HepG2 (cell line): ENCODE data around the gene ATP6V0E2. TPM values are rescaled to one million over a fixed set of nuclear protein-coding genes. Genes with fewer than 3 reads are reported as not detected.

ENCODE experiments used
- AFF4 ChIP-seq: sonication (generic); formaldehyde crosslinking; IDR thresholded peaks from 2 replicates; pipeline ENCODE4 v1.4.0; 2020; ENCODE audit warnings: missing genetic modification reagents
- CHD2 ChIP-seq: IDR thresholded peaks from 2 replicates; pipeline ENCODE4 v1.6.1; 2011; ENCODE audit warnings: low read depth, low read length, improper control_type of control experiment
- FLYWCH1 ChIP-seq: sonication (generic); formaldehyde crosslinking; IDR thresholded peaks from 2 replicates; pipeline ENCODE4 v1.8.1; 2023; ENCODE audit warnings: mild to moderate bottlenecking, missing genetic modification reagents
- MTA1 ChIP-seq: sonication (generic); formaldehyde crosslinking; IDR thresholded peaks from 2 replicates; pipeline ENCODE4 v1.4.0; 2020; ENCODE audit warnings: missing genetic modification reagents, mild to moderate bottlenecking, borderline replicate concordance
- PHF8 ChIP-seq: sonication (generic); formaldehyde crosslinking; IDR thresholded peaks from 2 replicates; pipeline ENCODE4 v1.5.0; 2020; ENCODE audit warnings: missing genetic modification reagents
- RARA ChIP-seq: IDR thresholded peaks from 2 replicates; pipeline ENCODE4 v1.6.1; 2016; ENCODE audit warnings: missing genetic modification reagents, missing compliant biosample characterization
- SSRP1 ChIP-seq: IDR thresholded peaks from 2 replicates; pipeline ENCODE4 v1.6.1; 2016; ENCODE audit warnings: control low read depth
- TCF12 ChIP-seq, 2 experiments: fragments of 450-650 bp in 1 of 2; sonication (generic) in 1 of 2; formaldehyde crosslinking in 1 of 2; IDR thresholded peaks; 2 replicates each; pipeline versions ENCODE4 v1.6.1 to v1.8.0; 2017 to 2022; ENCODE audit warnings: antibody characterized with exemption in 1 of 2, mild to moderate bottlenecking in 1 of 2, missing genetic modification reagents in 1 of 2, moderate library complexity in 1 of 2
- ZGPAT ChIP-seq: IDR thresholded peaks from 2 replicates; pipeline ENCODE4 v1.6.1; 2016; ENCODE audit warnings: mild to moderate bottlenecking
- ZNF512B ChIP-seq: sonication (generic); formaldehyde crosslinking; IDR thresholded peaks from 2 replicates; pipeline ENCODE4 v1.5.1; 2020; ENCODE audit warnings: missing genetic modification reagents, mild to moderate bottlenecking, borderline replicate concordance
- polyA plus RNA-seq, 8 experiments: library from polyadenylated mRNA; depleted of rRNA in 3 of 8; stranded (reverse) in 7 of 8; unstranded in 1 of 8; fragments of >200 nt; fragmentation: Illumina TruSeq in 4 of 8; extraction: Trizol in 4 of 8; gene quantifications; 2 replicates each; pipeline versions ENCODE4 v1.2.1 to v1.2.3, GENCODE V29; 2011 to 2016; ENCODE audit warnings: low read depth in 4 of 8, missing spikeins in 1 of 8, mixed read lengths in 1 of 8; ENCODE audit not compliant: insufficient read depth in 1 of 8
- total RNA-seq, 5 experiments: library from RNA; depleted of rRNA; stranded (reverse); fragments of >200 nt; fragmentation: Illumina TruSeq; extraction: Trizol; gene quantifications; 2 replicates each; pipeline ENCODE4 v1.2.3, GENCODE V29; 2016; ENCODE audit warnings: low read depth in 1 of 5

Gene ATP6V0E2
- total and polyA plus RNA-seq, 2 of the 13 experiments (the other 11 are each of a cell fraction or from before 2014, with no cell fraction given): 36.8 to 203 TPM

- TF ChIP-seq ZGPAT (CRISPR knock-in tag) (no peak), AFF4 (CRISPR knock-in tag) (no peak), FLYWCH1 (CRISPR knock-in tag) (no peak), MTA1 (CRISPR knock-in tag) (no peak), PHF8 (CRISPR knock-in tag) (no peak), SSRP1 (no peak), CHD2 (no peak), RARA (CRISPR knock-in tag) (no peak), ZNF512B (CRISPR knock-in tag) (no peak), TCF12 (IDR thresholded peaks at IDR 0.05) (no peak), TCF12 (CRISPR knock-in tag; IDR thresholded peaks at IDR 0.05) (no peak)
These were observed 27.7 kb upstream of the ATP6V0E2 start (continued) for GRCh38 chr7:149846021-149846420.
